Measurements from ENCODE around the gene ACCSL.

- TF ChIP-seq CTCF (IDR thresholded peaks at IDR 0.05) (peak; percentile 50 to 81 (median 63)), POLR2A (IDR thresholded peaks at IDR 0.05) (no peak)
These were observed 10.7 kb upstream of the ACCSL start for GRCh38 chr11:44036811-44037657.

All from body of pancreas (tissue), 4 donors.